CD4-positive, alpha-beta T cell treated with Interleukin-17A for 4 hours (primary cell): ENCODE measurements around the gene GRIP1.
"Not testable (repeated sequence)": the region's sequence is repeated elsewhere in the genome, so short reads cannot be mapped to it uniquely, and the experiment has no call there.

Experiments used
- DNase-seq: peaks from one replicate; pipeline ENCODE4 v3.0.0-alpha.2; 2020; ENCODE audit warnings: mixed read lengths

Gene GRIP1

GRCh38 chr12:66303316-66303804, 375.5 kb downstream of the GRIP1 start:
- DNase-seq, result not testable (repeated sequence)

DNA sequence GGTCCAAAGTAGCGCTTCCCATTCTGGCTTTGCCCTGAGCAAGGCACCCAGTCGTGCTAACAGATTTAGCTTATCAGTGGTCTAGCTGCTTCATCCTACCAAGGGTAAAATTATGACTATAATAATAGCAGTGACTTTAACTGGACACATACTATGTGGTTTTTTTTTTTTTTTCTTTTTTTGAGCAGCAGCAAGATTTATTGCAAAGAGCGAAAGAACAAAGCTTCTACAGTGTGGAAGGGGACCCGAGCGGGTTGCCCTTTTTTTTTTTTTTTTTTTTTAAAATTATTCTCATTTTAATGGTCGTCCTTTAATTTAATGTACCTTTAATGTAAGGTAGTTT, 376.1 kb downstream of the GRIP1 start:
- no peak for DNase-seq

DNA sequence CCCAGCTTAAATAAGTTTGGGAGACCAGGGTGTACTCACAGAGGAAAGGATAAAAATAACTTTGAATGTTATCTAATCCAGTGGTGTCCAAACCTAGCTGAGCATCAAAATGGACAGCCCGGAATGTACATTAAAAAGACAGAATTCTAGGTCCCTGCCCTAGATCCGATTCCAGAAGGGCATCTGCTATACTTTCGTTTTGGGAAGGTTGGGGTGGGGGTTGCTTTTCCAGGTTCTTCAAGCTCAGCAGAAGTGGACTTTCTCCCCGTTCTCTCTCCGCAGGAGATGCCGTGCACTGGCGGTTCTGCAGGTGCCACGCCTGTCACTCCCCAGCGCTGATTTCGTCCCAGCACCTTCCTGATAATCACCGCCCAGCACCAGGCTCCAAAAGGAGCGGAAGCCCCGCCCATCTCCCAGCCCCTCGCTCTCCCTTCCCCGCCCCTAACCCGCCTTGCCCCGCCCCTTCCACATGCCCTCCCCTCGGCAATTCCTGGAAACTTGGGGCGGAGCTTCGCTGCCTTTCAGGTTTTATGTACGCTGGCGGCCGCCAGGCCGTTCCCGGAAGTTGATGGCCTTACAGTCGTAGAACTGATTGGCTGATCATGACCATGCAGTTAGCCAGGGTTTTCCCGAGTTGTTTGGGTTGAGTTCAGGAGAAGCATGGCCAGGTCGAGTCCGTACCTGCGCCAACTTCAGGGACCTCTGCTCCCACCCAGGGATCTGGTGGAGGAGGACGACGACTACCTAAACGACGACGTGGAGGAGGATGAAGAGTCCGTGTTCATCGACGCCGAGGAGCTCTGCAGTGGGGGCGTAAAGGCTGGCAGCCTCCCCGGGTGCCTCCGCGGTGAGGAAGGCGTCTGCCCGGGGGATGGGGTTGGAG, 376.7 kb downstream of the GRIP1 start, which contains the start of gene HELB:
Gene HELB (plus strand): TSS at position 550 of the 883 bp plus-strand sequence. CDS start 111 bp downstream, at position 661.
- peak; percentile 100 for DNase-seq

- no peak for DNase-seq
These were observed 381.0 kb downstream of the GRIP1 start for GRCh38 chr12:66297923-66298322.
